Measurements from ENCODE around the gene HS3ST4.
"Not testable (repeated sequence)": the region's sequence is repeated elsewhere in the genome, so short reads cannot be mapped to it uniquely, and the experiment has no call there.

The HS3ST4 gene

DNA sequence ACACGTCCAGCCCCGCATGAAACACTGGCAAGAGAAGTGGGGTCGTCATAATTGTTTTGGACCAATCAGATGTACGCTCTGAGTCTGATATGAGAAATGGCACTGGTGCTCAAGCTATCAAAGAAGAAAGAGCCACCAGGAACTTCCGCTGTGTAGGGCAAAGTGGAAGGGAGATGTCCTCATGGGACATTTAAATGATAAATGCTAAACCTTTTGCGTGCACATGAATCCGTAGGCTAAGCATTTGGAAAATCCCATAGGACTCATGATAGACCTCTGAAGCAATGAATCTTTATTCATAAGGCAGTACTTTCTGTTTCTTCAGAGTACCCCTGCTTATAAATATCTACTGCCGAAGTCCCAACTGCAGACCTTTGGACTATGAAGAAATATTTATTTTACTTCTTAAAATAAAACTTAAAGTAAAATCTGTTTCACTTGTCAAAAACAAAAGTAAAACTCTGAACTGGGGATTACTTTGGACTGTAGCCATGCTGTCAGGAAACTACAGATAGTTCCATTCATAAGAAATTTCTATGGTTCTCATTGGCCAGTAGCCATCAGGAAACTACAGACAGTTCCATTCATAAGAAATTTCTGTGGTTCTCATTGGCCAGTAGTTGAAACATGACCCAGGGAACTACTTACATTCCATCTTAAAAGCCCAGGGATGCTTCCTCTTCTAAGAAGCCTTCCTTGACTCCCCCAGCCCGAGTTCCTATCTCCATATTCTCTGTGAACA is 335.1 kb downstream of the HS3ST4 start:
- H3K27ac ChIP-seq (ENCODE audit: low read length) = no peak overlapping the region
- H3K79me2 ChIP-seq (ENCODE audit: low read length) = no peaks in the 10 kb centered on the region
- no peak overlapping the region for H3K4me3 ChIP-seq (ENCODE audit: low read length)
- no peaks in the 10 kb centered on the region for H3K9me3 ChIP-seq (ENCODE audit: insufficient read depth, low read length)
- H3K4me1 ChIP-seq (ENCODE audit: low read length) = no peaks in the 10 kb centered on the region
- no peak overlapping the region for H2AFZ ChIP-seq (ENCODE audit: low read depth, low read length)
- H3K4me2 ChIP-seq (ENCODE audit: low read length) = no peak overlapping the region
- no peaks in the 10 kb centered on the region for H4K20me1 ChIP-seq (ENCODE audit: insufficient read depth, low read length)
- no peaks in the 10 kb centered on the region for H3K36me3 ChIP-seq (replicated peaks; ENCODE audit: low read depth, low read length)
- no peak for TF ChIP-seq EZH2phosphoT487 (IDR thresholded peaks at IDR 0.05; ENCODE audit: low read depth)
- TF ChIP-seq, protein P1, sequence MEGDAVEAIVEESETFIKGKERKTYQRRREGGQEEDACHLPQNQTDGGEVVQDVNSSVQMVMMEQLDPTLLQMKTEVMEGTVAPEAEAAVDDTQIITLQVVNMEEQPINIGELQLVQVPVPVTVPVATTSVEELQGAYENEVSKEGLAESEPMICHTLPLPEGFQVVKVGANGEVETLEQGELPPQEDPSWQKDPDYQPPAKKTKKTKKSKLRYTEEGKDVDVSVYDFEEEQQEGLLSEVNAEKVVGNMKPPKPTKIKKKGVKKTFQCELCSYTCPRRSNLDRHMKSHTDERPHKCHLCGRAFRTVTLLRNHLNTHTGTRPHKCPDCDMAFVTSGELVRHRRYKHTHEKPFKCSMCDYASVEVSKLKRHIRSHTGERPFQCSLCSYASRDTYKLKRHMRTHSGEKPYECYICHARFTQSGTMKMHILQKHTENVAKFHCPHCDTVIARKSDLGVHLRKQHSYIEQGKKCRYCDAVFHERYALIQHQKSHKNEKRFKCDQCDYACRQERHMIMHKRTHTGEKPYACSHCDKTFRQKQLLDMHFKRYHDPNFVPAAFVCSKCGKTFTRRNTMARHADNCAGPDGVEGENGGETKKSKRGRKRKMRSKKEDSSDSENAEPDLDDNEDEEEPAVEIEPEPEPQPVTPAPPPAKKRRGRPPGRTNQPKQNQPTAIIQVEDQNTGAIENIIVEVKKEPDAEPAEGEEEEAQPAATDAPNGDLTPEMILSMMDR (IDR thresholded peaks at IDR 0.05; ENCODE audit: low read depth, low read length) = no peak
- no peak overlapping the region for H3K9ac ChIP-seq (ENCODE audit: low read length)
- no peaks in the 10 kb centered on the region for H3K27me3 ChIP-seq (ENCODE audit: low read depth, low read length)

DNA sequence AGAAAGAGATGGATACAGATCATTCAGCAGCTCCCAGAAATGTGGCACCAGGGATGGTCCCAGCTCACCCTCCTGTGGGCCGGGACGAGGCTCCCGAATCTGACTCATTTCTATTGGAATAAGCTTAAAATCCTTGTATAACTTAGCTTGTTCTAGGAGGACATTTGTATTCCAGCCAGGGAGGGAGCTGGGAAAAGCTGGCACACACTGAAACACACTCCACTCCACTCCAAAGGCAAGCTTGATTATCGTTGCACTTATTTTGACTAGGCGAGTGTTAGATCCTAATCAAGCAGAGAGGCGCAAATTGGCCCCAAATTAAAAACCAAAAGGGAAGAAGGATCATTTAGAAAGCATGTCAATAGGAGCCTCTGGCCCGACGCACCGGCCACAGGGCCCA is 339.5 kb downstream of the HS3ST4 start:
- no peaks in the 10 kb centered on the region for H3K4me1 ChIP-seq (ENCODE audit: low read length)
- H3K27me3 ChIP-seq (ENCODE audit: low read depth, low read length) = peaks cover 7% of the 10 kb centered on the region; the same call in 1 of the 2 replicates
- H3K9ac ChIP-seq (ENCODE audit: low read length) = no peak overlapping the region
- H3K4me2 ChIP-seq (ENCODE audit: low read length) = no peak overlapping the region
- no peaks in the 10 kb centered on the region for H3K79me2 ChIP-seq (ENCODE audit: low read length)
- H3K36me3 ChIP-seq (replicated peaks; ENCODE audit: low read depth, low read length) = no peaks in the 10 kb centered on the region
- TF ChIP-seq, protein P1 (IDR thresholded peaks at IDR 0.05; ENCODE audit: low read depth, low read length) = no peak
- TF ChIP-seq EZH2phosphoT487 (IDR thresholded peaks at IDR 0.05; ENCODE audit: low read depth) = no peak
- H2AFZ ChIP-seq (ENCODE audit: low read depth, low read length) = no peak overlapping the region
- H3K9me3 ChIP-seq (ENCODE audit: insufficient read depth, low read length) = no peaks in the 10 kb centered on the region
- H3K4me3 ChIP-seq (ENCODE audit: low read length) = no peak overlapping the region
- H3K27ac ChIP-seq (ENCODE audit: low read length) = no peak overlapping the region
- no peaks in the 10 kb centered on the region for H4K20me1 ChIP-seq (ENCODE audit: insufficient read depth, low read length)

DNA sequence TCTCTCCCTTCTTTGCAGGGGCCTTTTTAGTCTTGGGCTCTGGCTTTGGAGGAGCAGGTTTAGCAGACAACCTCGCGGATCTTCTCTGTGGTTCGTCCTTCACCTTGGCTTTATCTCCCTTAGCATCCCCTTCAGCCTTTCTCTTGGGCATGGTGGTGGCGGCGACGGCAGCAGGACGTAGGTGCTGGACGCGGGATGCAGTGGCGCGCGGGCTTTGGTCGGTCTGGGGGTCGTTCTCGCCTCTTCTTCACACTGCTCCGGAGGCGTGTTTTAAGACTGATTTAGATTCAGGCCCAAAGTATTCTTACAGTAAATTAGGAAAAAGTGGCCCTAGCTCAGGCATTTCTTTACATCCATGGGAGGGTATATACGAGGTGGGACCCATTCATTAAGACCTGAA is 340.9 kb downstream of the HS3ST4 start:
- not testable (repeated sequence) for H3K27me3 ChIP-seq (ENCODE audit: low read depth, low read length); H3K4me2 ChIP-seq (ENCODE audit: low read length); H4K20me1 ChIP-seq (ENCODE audit: insufficient read depth, low read length); H3K9me3 ChIP-seq (ENCODE audit: insufficient read depth, low read length); H3K36me3 ChIP-seq (replicated peaks; ENCODE audit: low read depth, low read length); H2AFZ ChIP-seq (ENCODE audit: low read depth, low read length); H3K4me3 ChIP-seq (ENCODE audit: low read length); H3K4me1 ChIP-seq (ENCODE audit: low read length); H3K9ac ChIP-seq (ENCODE audit: low read length); H3K27ac ChIP-seq (ENCODE audit: low read length); H3K79me2 ChIP-seq (ENCODE audit: low read length)

DNA sequence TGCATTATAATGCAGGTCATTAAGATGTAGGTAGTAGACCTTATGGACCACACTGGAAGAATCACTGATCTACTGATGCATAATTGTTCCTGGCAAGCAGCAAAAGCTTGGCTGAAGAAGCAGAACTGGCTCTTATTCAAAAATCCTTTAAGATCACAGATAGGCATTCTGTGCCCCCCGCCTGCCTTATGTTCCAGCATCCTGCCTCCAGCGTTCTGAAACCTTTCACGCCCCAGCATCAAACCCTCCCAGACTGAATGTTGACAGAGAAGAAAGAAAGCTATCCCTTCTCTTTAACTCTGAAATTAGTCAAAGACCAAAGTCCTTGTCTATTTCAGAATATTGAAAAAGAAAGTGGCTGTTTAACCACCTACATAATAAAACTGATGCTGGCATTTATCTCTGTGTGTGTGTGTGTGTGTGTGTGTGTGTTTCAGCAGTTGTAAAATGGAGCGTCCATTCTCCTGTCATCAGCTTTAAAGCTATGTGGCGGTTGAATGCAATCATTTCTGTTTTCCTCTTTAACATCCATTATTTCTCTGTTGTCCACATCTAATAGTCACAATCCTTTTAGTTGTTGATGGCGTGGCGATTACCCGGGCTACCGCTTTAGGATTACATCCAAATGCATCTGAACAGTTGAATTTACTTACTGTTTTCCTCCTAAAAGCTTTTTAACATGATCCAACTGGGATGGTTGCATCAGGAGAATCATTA is 350.4 kb downstream of the HS3ST4 start:
- Histone ChIP-seq H3K27me3 (ENCODE audit: low read depth, low read length) (no peaks in the 10 kb centered on the region; the same call in 1 of the 2 replicates), H3K4me2 (ENCODE audit: low read length) (no peak overlapping the region), H2AFZ (ENCODE audit: low read depth, low read length) (no peak overlapping the region), H3K4me3 (ENCODE audit: low read length) (no peak overlapping the region), H3K9ac (ENCODE audit: low read length) (no peak overlapping the region), H3K9me3 (ENCODE audit: insufficient read depth, low read length) (no peaks in the 10 kb centered on the region), H3K36me3 (replicated peaks; ENCODE audit: low read depth, low read length) (no peaks in the 10 kb centered on the region), H3K4me1 (ENCODE audit: low read length) (no peaks in the 10 kb centered on the region), H3K79me2 (ENCODE audit: low read length) (no peaks in the 10 kb centered on the region), H4K20me1 (ENCODE audit: insufficient read depth, low read length) (no peaks in the 10 kb centered on the region), H3K27ac (ENCODE audit: low read length) (no peak overlapping the region)
- TF ChIP-seq EZH2phosphoT487 (IDR thresholded peaks at IDR 0.05; ENCODE audit: low read depth) = no peak
- TF ChIP-seq, protein P1 (IDR thresholded peaks at IDR 0.05; ENCODE audit: low read depth, low read length) = no peak
